K562 (cell line): Measurements from ENCODE around the gene NUDT5. TPM values are rescaled to one million over a fixed set of nuclear protein-coding genes. Genes with fewer than 3 reads are reported as not detected.

Source experiments
- ATAC-seq: fragments of 200-7000 bp; cut with Tn5 transposase; 3 replicates; pipeline ENCODE4 v1.9.1; 2020; ENCODE audit warnings: moderate library complexity
- BruUV-seq: library from RNA; stranded (reverse); fragments of 400-500 nt; replicated peaks from 2 replicates; lab custom pipeline; 2021; lab: Mats Ljungman, UMichigan
- CTCF ChIA-PET: fragments of 300-600 bp; formaldehyde crosslinking; extraction: SDS; loops from one replicate; lab custom pipeline; 2021; ENCODE audit warnings: low intra/inter-chr PET ratio; lab: Yijun Ruan, JAX
- POLR2A ChIA-PET: fragments of 300-600, 350-650 bp; sonication (Branson Sonifier 250); formaldehyde crosslinking; extraction: SDS; loops from one replicate; lab custom pipeline; 2021; ENCODE audit warnings: antibody characterized with exemption, inconsistent platforms; lab: Yijun Ruan, JAX
- DNase-seq, 4 experiments: peaks; one replicate each; pipeline versions ENCODE4 v3.0.0 to v3.0.0-alpha.2; 2011 to 2018; ENCODE audit warnings: low spot score in 3 of 4, mixed read lengths in 3 of 4; ENCODE audit errors: extremely low read depth in 1 of 4
- FAIRE-seq: peaks from 2 replicates; lab custom pipeline; 2011; peaks lifted over from hg19 to GRCh38; lab: Jason Lieb, UNC
- H2AFZ ChIP-seq: 2 replicates; pipeline ENCODE4 v1.6.0; 2011; ENCODE audit warnings: low read depth, low read length, control low read depth, inconsistent platforms
- H3K27ac ChIP-seq: fragments of 200-600 bp; 3 replicates; pipeline ENCODE4 v1.8.0; 2011; ENCODE audit warnings: low read depth, mild to moderate bottlenecking, control low read depth, inconsistent platforms, low read length, moderate library complexity, mixed read lengths; ENCODE audit errors: extremely low read depth
- H3K27me3 ChIP-seq, 2 experiments: fragments of 300-600 bp in 1 of 2; 2 replicates in 1 of 2; 3 replicates in 1 of 2; pipeline versions ENCODE4 v1.6.0 to v1.8.0; 2011; ENCODE audit warnings: inconsistent platforms in 2 of 2, low read length in 2 of 2, mild to moderate bottlenecking in 1 of 2, mixed read lengths in 1 of 2, moderate library complexity in 1 of 2; ENCODE audit not compliant: control insufficient read depth in 2 of 2, insufficient read depth in 2 of 2
- H3K36me3 ChIP-seq: fragments of 300-600 bp; 3 replicates; pipeline ENCODE4 v1.8.0; 2011; ENCODE audit warnings: mild to moderate bottlenecking, low read length, inconsistent platforms; ENCODE audit not compliant: control insufficient read depth, insufficient read depth
- H3K4me1 ChIP-seq, 2 experiments: fragments of 200-600 bp in 1 of 2; replicated peaks in 1 of 2; 2 replicates in 1 of 2; 3 replicates in 1 of 2; pipeline versions ENCODE4 v1.5.1 to v1.8.0; 2011; ENCODE audit warnings: inconsistent platforms in 2 of 2, low read length in 2 of 2, mild to moderate bottlenecking in 1 of 2, mixed read lengths in 1 of 2, moderate library complexity in 1 of 2; ENCODE audit not compliant: control insufficient read depth in 2 of 2, insufficient read depth in 2 of 2
- H3K4me2 ChIP-seq: 2 replicates; pipeline ENCODE4 v1.6.1; 2011; ENCODE audit warnings: low read length, control low read depth, inconsistent platforms, mixed read lengths; ENCODE audit not compliant: insufficient read depth
- H3K4me3 ChIP-seq: fragments of 200-600 bp; sonication (generic), shearing (Covaris generic); 2 replicates; pipeline ENCODE4 v1.5.1; 2016; ENCODE audit warnings: control low read depth, inconsistent platforms
- H3K79me2 ChIP-seq: fragments of 200-600 bp; 3 replicates; pipeline ENCODE4 v1.8.0; 2011; ENCODE audit warnings: low read length, inconsistent platforms; ENCODE audit not compliant: control insufficient read depth, insufficient read depth
- H3K9ac ChIP-seq, 2 experiments: 2 replicates each; pipeline versions ENCODE4 v1.6.0 to v1.6.1; 2011; ENCODE audit warnings: low read depth in 2 of 2, low read length in 2 of 2, control low read depth in 1 of 2, inconsistent platforms in 1 of 2, mild to moderate bottlenecking in 1 of 2, mixed read lengths in 1 of 2; ENCODE audit not compliant: insufficient read depth in 1 of 2
- H3K9me1 ChIP-seq: one replicate; pipeline ENCODE4 v1.6.0; 2011; ENCODE audit warnings: inconsistent platforms, mild to moderate bottlenecking, low read length, moderate library complexity; ENCODE audit not compliant: control insufficient read depth, insufficient read depth
- H3K9me3 ChIP-seq: replicated peaks from 2 replicates; pipeline ENCODE4 v1.5.1; 2011; ENCODE audit warnings: low read depth, low read length, inconsistent platforms; ENCODE audit not compliant: control insufficient read depth, insufficient read depth
- H4K20me1 ChIP-seq: replicated peaks from 2 replicates; pipeline ENCODE4 v1.6.1; 2011; ENCODE audit warnings: low read length, inconsistent platforms, mixed read lengths; ENCODE audit not compliant: control insufficient read depth, insufficient read depth
- CTCF ChIP-seq, 3 experiments: IDR thresholded peaks in 2 of 3; conservative IDR thresholded peaks in 1 of 3; 2 replicates each; pipeline ENCODE4 v1.5.1; 2011 to 2012; ENCODE audit warnings: low read length in 3 of 3, mild to moderate bottlenecking in 3 of 3, control low read depth in 2 of 3, improper control_type of control experiment in 1 of 3, inconsistent platforms in 1 of 3, low read depth in 1 of 3, mixed read lengths in 1 of 3, moderate library complexity in 1 of 3; ENCODE audit not compliant: insufficient read depth in 2 of 3
- E4F1 ChIP-seq: fragments of 250-450 bp; sonication (Bioruptor Pico); IDR thresholded peaks from 2 replicates; pipeline ENCODE4 v1.5.0; 2021; ENCODE audit warnings: mild to moderate bottlenecking, borderline replicate concordance
- ERF ChIP-seq: fragments of 450-650 bp; formaldehyde crosslinking; IDR thresholded peaks from 2 replicates; pipeline ENCODE4 v1.4.0; 2020; ENCODE audit warnings: mild to moderate bottlenecking, mixed read lengths
- HNRNPK ChIP-seq: fragments of 200-400 bp; formaldehyde crosslinking; IDR thresholded peaks from one replicate; pipeline ENCODE4 v1.6.1; 2018; ENCODE audit warnings: mild to moderate bottlenecking, low read depth, low read length; ENCODE audit not compliant: poor library complexity, severe bottlenecking
- NFIX ChIP-seq: fragments of 250-450 bp; sonication (Bioruptor Pico); IDR thresholded peaks from 2 replicates; pipeline ENCODE4 v1.4.0; 2020; ENCODE audit warnings: low read depth, mild to moderate bottlenecking, moderate library complexity
- RBM17 ChIP-seq: fragments of 200-400 bp; formaldehyde crosslinking; IDR thresholded peaks from 2 replicates; pipeline ENCODE4 v1.6.1; 2017; ENCODE audit warnings: low read depth, mild to moderate bottlenecking, low read length, borderline replicate concordance
- RUNX1 ChIP-seq: sonication (generic); IDR thresholded peaks from 2 replicates; pipeline ENCODE4 v1.6.1; 2016; ENCODE audit warnings: antibody characterized with exemption, low read depth
- SRSF3 ChIP-seq: fragments of 200-400 bp; formaldehyde crosslinking; IDR thresholded peaks from 2 replicates; pipeline ENCODE4 v1.6.1; 2016; ENCODE audit warnings: mild to moderate bottlenecking, low read length, moderate library complexity; ENCODE audit not compliant: insufficient read depth
- THAP7 ChIP-seq: fragments of 250-450 bp; sonication (Bioruptor Pico); IDR thresholded peaks from 2 replicates; pipeline ENCODE4 v1.5.0; 2021
- THRAP3 ChIP-seq: fragments of 450-650 bp; IDR thresholded peaks from 2 replicates; pipeline ENCODE4 v1.6.1; 2016; ENCODE audit warnings: mild to moderate bottlenecking, inconsistent platforms, borderline replicate concordance
- ZNF551 ChIP-seq: fragments of 250-450 bp; sonication (Bioruptor Pico); IDR thresholded peaks from 2 replicates; pipeline ENCODE4 v1.5.0; 2021; ENCODE audit warnings: mild to moderate bottlenecking, moderate library complexity
- ZNF717 ChIP-seq: fragments of 250-450 bp; sonication (Bioruptor Pico); IDR thresholded peaks from 2 replicates; pipeline ENCODE4 v1.5.0; 2021
- ZNF75A ChIP-seq: fragments of 450-650 bp; formaldehyde crosslinking; IDR thresholded peaks from 2 replicates; pipeline ENCODE4 v1.4.0; 2020; ENCODE audit warnings: mild to moderate bottlenecking
- ZNF77 ChIP-seq: fragments of 250-450 bp; sonication (Bioruptor Pico); IDR thresholded peaks from 2 replicates; pipeline ENCODE4 v1.5.0; 2020
- WGBS: fragments of 100-300 bp; shearing (Covaris generic); methylation state at CpG from one replicate; pipeline ENCODE4 v1.1.6; 2016; ENCODE audit warnings: low coverage, mixed read lengths; ENCODE audit not compliant: insufficient coverage; ENCODE audit errors: missing lambda C conversion rate; 5-methylcytosine and 5-hydroxymethylcytosine counted together
- in situ Hi-C: fragments of 300-500 bp; cut with MboI; formaldehyde crosslinking; loops from 4 replicates; pipeline ENCODE4 v1.15.0; 2018; ENCODE audit warnings: inconsistent platforms, mixed read lengths
- intact Hi-C: fragments of 100-400 bp; cut with micrococcal nuclease; formaldehyde crosslinking; loops from 2 replicates; pipeline ENCODE4 v1.14.2; 2022
- polyA plus RNA-seq, 8 experiments: library from polyadenylated mRNA; depleted of rRNA in 4 of 8; stranded (reverse) in 5 of 8; unstranded in 3 of 8; fragments of >200 nt; fragmentation: Nextera tagmentation in 2 of 8; fragmentation: Illumina TruSeq in 1 of 8; extraction: Ambion mirVana in 2 of 8; extraction: Trizol in 1 of 8; gene quantifications; 2 replicates each; pipeline versions ENCODE4 v1.2.1 to v1.2.3, GENCODE V29; 2011 to 2014; ENCODE audit warnings: inconsistent platforms in 1 of 8, missing spikeins in 1 of 8
- total RNA-seq, 7 experiments: library from RNA; depleted of rRNA in 6 of 7; stranded (reverse); fragments of >200 nt in 6 of 7; fragmentation: Illumina TruSeq in 2 of 7; extraction: Trizol in 2 of 7; gene quantifications; 2 replicates each; pipeline versions ENCODE4 v1.2.1 to v1.2.3, GENCODE V29; 2011 to 2021; ENCODE audit warnings: low replicate concordance in 1 of 7

Gene NUDT5
- total and polyA plus RNA-seq, 9 of the 15 experiments (the other 6 are each of a cell fraction or from before 2014, with no cell fraction given) = 87.7 to 422 (median 186) TPM

DNA sequence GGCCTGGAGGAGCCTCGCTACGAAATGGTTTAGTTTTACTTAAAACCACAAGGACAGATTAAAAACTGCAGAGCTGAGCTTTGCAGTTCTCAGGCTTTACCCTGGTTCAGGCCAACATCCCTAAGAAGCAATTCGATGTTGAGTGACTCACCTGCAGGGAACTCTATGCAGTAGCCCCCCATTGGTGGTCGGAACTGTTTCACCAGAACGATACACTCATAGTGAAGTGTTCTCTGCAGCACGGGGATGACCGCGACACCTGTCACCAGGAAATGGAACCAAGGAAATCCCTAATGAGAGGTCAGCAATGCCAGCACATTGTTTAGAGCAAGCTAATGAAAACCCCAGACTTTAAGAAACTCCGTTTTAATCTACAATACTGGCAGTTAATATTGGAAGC, 18.0 kb downstream of the NUDT5 start:
- no peak overlapping the region for H3K9ac ChIP-seq
- WGBS = 94% methylated on average over 9 of the region's 9 CpGs
- H3K4me3 ChIP-seq = no peak overlapping the region
- no peaks in the 10 kb centered on the region for H3K27me3 ChIP-seq
- H3K79me2 ChIP-seq = no peaks in the 10 kb centered on the region
- TF ChIP-seq ZNF717 (CRISPR knock-in tag) (no peak), ZNF75A (no peak), RBM17 (no peak), ZNF551 (CRISPR knock-in tag) (no peak), NFIX (CRISPR knock-in tag) (no peak), HNRNPK (no peak), ERF (CRISPR knock-in tag) (no peak), THAP7 (no peak), CTCF (IDR thresholded peaks at IDR 0.05 in 2 of 3, conservative IDR thresholded peaks at IDR 0.05 in 1 of 3; ENCODE audit: insufficient read depth in 2 of 3, low read depth in 1 of 3, low read length in 3 of 3) (no peak), ZNF77 (CRISPR knock-in tag) (no peak), E4F1 (CRISPR knock-in tag) (no peak), SRSF3 (no peak), THRAP3 (no peak), RUNX1 (no peak)
- TF ChIP-seq, all 486 proteins: peak for 0
- CTCF ChIA-PET = no interaction called here
- intact Hi-C loops = no loop called here
- no peaks in the 10 kb centered on the region for H3K9me1 ChIP-seq
- no TSS peak for BruUV-seq
- in situ Hi-C loops = no loop called here
- H3K4me2 ChIP-seq = no peak overlapping the region
- POLR2A ChIA-PET = interaction anchor here (0.6 kb wide), 1 partner anchor 12 kb away, joined by 3 read pairs; no protein-coding TSS in a partner anchor
- peaks cover 80% of the 10 kb centered on the region; the same call in 2 of the 3 replicates for H3K36me3 ChIP-seq
- DNase-seq (no peak), ATAC-seq (no peak), FAIRE-seq (no peak)
- no peaks in the 10 kb centered on the region for H3K9me3 ChIP-seq
- H3K27ac ChIP-seq = no peak overlapping the region
- H4K20me1 ChIP-seq = no peaks in the 10 kb centered on the region
- H3K4me1 ChIP-seq = no peaks in the 10 kb centered on the region
- H2AFZ ChIP-seq = no peak overlapping the region
